Activated T-cell treated with anti-CD3 and anti-CD28 coated beads, Interleukin-2, amount 50 U/mL, for 4 hours (primary cell): Measurements from ENCODE around the gene IRF2. TPM values are rescaled to one million over a fixed set of nuclear protein-coding genes. Genes with fewer than 3 reads are reported as not detected.

Source experiments
- ATAC-seq, 2 donors: fragments of 200-7000 bp; cut with Tn5 transposase; one replicate each; pipeline ENCODE4 v1.10.0; 2021
- DNase-seq: peaks from one replicate; pipeline ENCODE4 v3.0.0-alpha.2; 2020
- H3K27me3 Mint-ChIP-seq: one replicate; pipeline ENCODE4 v1.8.0; 2021; ENCODE audit warnings: low read depth, mixed read lengths
- H3K36me3 Mint-ChIP-seq: one replicate; pipeline ENCODE4 v1.8.0; 2022; ENCODE audit warnings: mixed read lengths; ENCODE audit not compliant: insufficient read depth
- H3K4me1 Mint-ChIP-seq: one replicate; pipeline ENCODE4 v1.8.0; 2021; ENCODE audit warnings: low read depth, mixed read lengths
- H3K4me3 Mint-ChIP-seq: one replicate; pipeline ENCODE4 v1.8.0; 2021; ENCODE audit warnings: mild to moderate bottlenecking, moderate library complexity, mixed read lengths
- H3K9me3 Mint-ChIP-seq: one replicate; pipeline ENCODE4 v1.8.0; 2021; ENCODE audit warnings: mixed read lengths
- total RNA-seq, 3 donors: library from RNA; stranded (reverse); gene quantifications; one replicate each; pipeline ENCODE4 v1.2.1, GENCODE V29; 2021

IRF2 gene
- total RNA-seq, 3 donors from 2014 or later: 29.3 to 37.4 (median 32.8) TPM

GRCh38 chr4:184463856-184464255 lies 10.5 kb downstream of the IRF2 start:
- H3K9me3 Mint-ChIP-seq: no peaks in the 10 kb centered on the region
- DNase-seq (no peak), ATAC-seq (no peak)
- H3K27me3 Mint-ChIP-seq: no peaks in the 10 kb centered on the region
- H3K4me1 Mint-ChIP-seq: peaks cover 83% of the 10 kb centered on the region
- H3K36me3 Mint-ChIP-seq: peaks cover 12% of the 10 kb centered on the region
- H3K4me3 Mint-ChIP-seq: no peak overlapping the region

- no peak for DNase-seq
- Mint-ChIP-seq H3K4me3 (no peak overlapping the region), H3K27me3 (no peaks in the 10 kb centered on the region), H3K36me3 (peaks cover 18% of the 10 kb centered on the region), H3K4me1 (peaks cover 84% of the 10 kb centered on the region), H3K9me3 (no peaks in the 10 kb centered on the region)
- ATAC-seq: no peak
Observed at GRCh38 chr4:184463158-184463557, 11.2 kb downstream of the IRF2 start.

- peaks cover 19% of the 10 kb centered on the region for H3K36me3 Mint-ChIP-seq
- peaks cover 85% of the 10 kb centered on the region for H3K4me1 Mint-ChIP-seq
- DNase-seq (no peak), ATAC-seq (no peak)
- no peaks in the 10 kb centered on the region for H3K27me3 Mint-ChIP-seq
- no peaks in the 10 kb centered on the region for H3K9me3 Mint-ChIP-seq
- no peak overlapping the region for H3K4me3 Mint-ChIP-seq
Observed at GRCh38 chr4:184462724-184463123, 11.6 kb downstream of the IRF2 start.

GRCh38 chr4:184461711-184462441 lies 12.5 kb downstream of the IRF2 start:
- peaks cover 83% of the 10 kb centered on the region for H3K4me1 Mint-ChIP-seq
- H3K4me3 Mint-ChIP-seq: no peak overlapping the region
- no peaks in the 10 kb centered on the region for H3K9me3 Mint-ChIP-seq
- DNase-seq: no peak
- peaks cover 16% of the 10 kb centered on the region for H3K36me3 Mint-ChIP-seq
- H3K27me3 Mint-ChIP-seq: no peaks in the 10 kb centered on the region
- no peak for ATAC-seq

- H3K4me1 Mint-ChIP-seq: peaks cover 83% of the 10 kb centered on the region
- no peaks in the 10 kb centered on the region for H3K27me3 Mint-ChIP-seq
- no peaks in the 10 kb centered on the region for H3K9me3 Mint-ChIP-seq
- ATAC-seq: no peak
- DNase-seq: no peak
- H3K36me3 Mint-ChIP-seq: peaks cover 25% of the 10 kb centered on the region
- no peak overlapping the region for H3K4me3 Mint-ChIP-seq
Observed at GRCh38 chr4:184460499-184461285, 13.7 kb downstream of the IRF2 start.

GRCh38 chr4:184459413-184459812 lies 14.9 kb downstream of the IRF2 start:
- no peak for DNase-seq
- Mint-ChIP-seq H3K27me3 (no peaks in the 10 kb centered on the region), H3K9me3 (no peaks in the 10 kb centered on the region), H3K4me1 (peaks cover 83% of the 10 kb centered on the region), H3K36me3 (peaks cover 26% of the 10 kb centered on the region), H3K4me3 (no peak overlapping the region)
- ATAC-seq: peak; percentile 95 to 96

GRCh38 chr4:184457535-184458249 lies 16.7 kb downstream of the IRF2 start:
- Mint-ChIP-seq H3K4me1 (peaks cover 90% of the 10 kb centered on the region), H3K9me3 (no peaks in the 10 kb centered on the region), H3K27me3 (no peaks in the 10 kb centered on the region), H3K36me3 (peaks cover 21% of the 10 kb centered on the region), H3K4me3 (no peak overlapping the region)
- ATAC-seq: no peak
- no peak for DNase-seq

- H3K36me3 Mint-ChIP-seq: peaks cover 21% of the 10 kb centered on the region
- DNase-seq (no peak), ATAC-seq (no peak)
- H3K4me3 Mint-ChIP-seq: no peak overlapping the region
- no peaks in the 10 kb centered on the region for H3K27me3 Mint-ChIP-seq
- peaks cover 89% of the 10 kb centered on the region for H3K4me1 Mint-ChIP-seq
- no peaks in the 10 kb centered on the region for H3K9me3 Mint-ChIP-seq
Observed at GRCh38 chr4:184456337-184456736, 18.0 kb downstream of the IRF2 start.

GRCh38 chr4:184455299-184455698 lies 19.1 kb downstream of the IRF2 start:
- no peaks in the 10 kb centered on the region for H3K9me3 Mint-ChIP-seq
- H3K36me3 Mint-ChIP-seq: peaks cover 24% of the 10 kb centered on the region
- peaks cover 85% of the 10 kb centered on the region for H3K4me1 Mint-ChIP-seq
- no peaks in the 10 kb centered on the region for H3K27me3 Mint-ChIP-seq
- DNase-seq (no peak), ATAC-seq (no peak)
- no peak overlapping the region for H3K4me3 Mint-ChIP-seq

- H3K9me3 Mint-ChIP-seq: no peaks in the 10 kb centered on the region
- H3K4me1 Mint-ChIP-seq: peaks cover 85% of the 10 kb centered on the region
- peak overlapping the region; percentile 62 for H3K4me3 Mint-ChIP-seq
- ATAC-seq (peak; percentile 89 to 94), DNase-seq (peak; percentile 20)
- H3K36me3 Mint-ChIP-seq: peaks cover 35% of the 10 kb centered on the region
- H3K27me3 Mint-ChIP-seq: no peaks in the 10 kb centered on the region
Observed at GRCh38 chr4:184453365-184454160, 20.8 kb downstream of the IRF2 start.

- peaks cover 85% of the 10 kb centered on the region for H3K4me1 Mint-ChIP-seq
- ATAC-seq (no peak), DNase-seq (no peak)
- no peak overlapping the region for H3K4me3 Mint-ChIP-seq
- no peaks in the 10 kb centered on the region for H3K9me3 Mint-ChIP-seq
- peaks cover 34% of the 10 kb centered on the region for H3K36me3 Mint-ChIP-seq
- H3K27me3 Mint-ChIP-seq: no peaks in the 10 kb centered on the region
Observed at GRCh38 chr4:184452740-184453139, 21.6 kb downstream of the IRF2 start.

GRCh38 chr4:184451726-184452125 lies 22.6 kb downstream of the IRF2 start:
- Mint-ChIP-seq H3K36me3 (peaks cover 34% of the 10 kb centered on the region), H3K4me3 (no peak overlapping the region), H3K9me3 (no peaks in the 10 kb centered on the region), H3K27me3 (no peaks in the 10 kb centered on the region), H3K4me1 (peaks cover 82% of the 10 kb centered on the region)
- no peak for ATAC-seq
- no peak for DNase-seq

- Mint-ChIP-seq H3K36me3 (peaks cover 34% of the 10 kb centered on the region), H3K9me3 (no peaks in the 10 kb centered on the region)
Observed at GRCh38 chr4:184450743-184451535, 23.4 kb downstream of the IRF2 start.

More at GRCh38 chr4:184450743-184451535, 23.4 kb downstream of the IRF2 start:
- ATAC-seq (no peak), DNase-seq (no peak)
- no peak overlapping the region for H3K4me3 Mint-ChIP-seq
- H3K4me1 Mint-ChIP-seq: peaks cover 84% of the 10 kb centered on the region
- no peaks in the 10 kb centered on the region for H3K27me3 Mint-ChIP-seq
